GM10248 (cell line): Measurements from ENCODE around the gene RNU6-1.

Experiments
- CTCF ChIA-PET: fragments of 300-600 bp; sonication (Branson Sonifier 250); formaldehyde crosslinking; extraction: SDS; loops from one replicate; lab custom pipeline; 2021; ENCODE audit warnings: antibody characterized with exemption; lab: Yijun Ruan, JAX
- POLR2A ChIA-PET: fragments of 350-650 bp; sonication (Branson Sonifier 250); formaldehyde crosslinking; extraction: SDS; loops from one replicate; lab custom pipeline; 2020; ENCODE audit warnings: antibody characterized with exemption; lab: Yijun Ruan, JAX
- DNase-seq: peaks from one replicate; pipeline ENCODE4 v3.0.0; 2012; ENCODE audit errors: extremely low spot score
- TF ChIP-seq, protein P1 (sequence below): IDR thresholded peaks from 2 replicates; pipeline ENCODE4 v1.5.1; 2012; ENCODE audit warnings: mild to moderate bottlenecking, low read depth; ENCODE audit errors: extremely low read depth, missing control alignments, control extremely low read depth

The RNU6-1 gene

DNA sequence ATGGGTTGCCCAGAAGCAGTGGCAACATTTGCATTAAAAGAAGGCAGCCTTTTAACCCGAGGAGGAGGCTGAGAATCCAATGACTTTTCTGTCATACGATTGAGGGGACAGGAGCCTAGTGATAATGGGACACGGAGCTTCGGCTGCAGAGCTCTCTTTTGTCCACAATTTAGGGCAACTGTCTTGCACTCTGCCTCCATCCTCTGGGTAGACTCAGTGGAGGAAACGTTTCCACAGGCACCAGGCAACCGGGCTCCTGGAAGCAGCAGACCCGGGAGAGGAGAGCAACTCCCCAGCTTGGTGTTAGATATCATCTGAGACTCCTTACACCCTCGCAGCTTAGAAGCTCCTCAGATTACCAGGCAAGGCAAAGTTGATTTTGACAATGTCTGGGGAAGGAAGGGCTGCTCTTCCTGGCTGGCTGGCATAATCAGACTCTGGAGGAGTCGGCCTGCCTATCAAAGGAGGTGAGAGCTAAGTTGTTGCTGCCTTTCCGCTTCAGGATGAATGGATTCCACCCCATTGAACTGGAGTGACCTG, 43.5 kb upstream of the RNU6-1 start:
- POLR2A ChIA-PET: interaction anchor here (0.5 kb wide), 1 partner anchor 311 kb away, joined by 3 read pairs; no protein-coding TSS in a partner anchor
- CTCF ChIA-PET: interaction anchor here (1.0 to 2.3 kb wide), 9 partner anchors 9 to 328 kb away, joined by 3 to 13 read pairs (median 3); no protein-coding TSS in a partner anchor
- no peak for DNase-seq
- TF ChIP-seq, protein P1, sequence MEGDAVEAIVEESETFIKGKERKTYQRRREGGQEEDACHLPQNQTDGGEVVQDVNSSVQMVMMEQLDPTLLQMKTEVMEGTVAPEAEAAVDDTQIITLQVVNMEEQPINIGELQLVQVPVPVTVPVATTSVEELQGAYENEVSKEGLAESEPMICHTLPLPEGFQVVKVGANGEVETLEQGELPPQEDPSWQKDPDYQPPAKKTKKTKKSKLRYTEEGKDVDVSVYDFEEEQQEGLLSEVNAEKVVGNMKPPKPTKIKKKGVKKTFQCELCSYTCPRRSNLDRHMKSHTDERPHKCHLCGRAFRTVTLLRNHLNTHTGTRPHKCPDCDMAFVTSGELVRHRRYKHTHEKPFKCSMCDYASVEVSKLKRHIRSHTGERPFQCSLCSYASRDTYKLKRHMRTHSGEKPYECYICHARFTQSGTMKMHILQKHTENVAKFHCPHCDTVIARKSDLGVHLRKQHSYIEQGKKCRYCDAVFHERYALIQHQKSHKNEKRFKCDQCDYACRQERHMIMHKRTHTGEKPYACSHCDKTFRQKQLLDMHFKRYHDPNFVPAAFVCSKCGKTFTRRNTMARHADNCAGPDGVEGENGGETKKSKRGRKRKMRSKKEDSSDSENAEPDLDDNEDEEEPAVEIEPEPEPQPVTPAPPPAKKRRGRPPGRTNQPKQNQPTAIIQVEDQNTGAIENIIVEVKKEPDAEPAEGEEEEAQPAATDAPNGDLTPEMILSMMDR: no peak

DNA sequence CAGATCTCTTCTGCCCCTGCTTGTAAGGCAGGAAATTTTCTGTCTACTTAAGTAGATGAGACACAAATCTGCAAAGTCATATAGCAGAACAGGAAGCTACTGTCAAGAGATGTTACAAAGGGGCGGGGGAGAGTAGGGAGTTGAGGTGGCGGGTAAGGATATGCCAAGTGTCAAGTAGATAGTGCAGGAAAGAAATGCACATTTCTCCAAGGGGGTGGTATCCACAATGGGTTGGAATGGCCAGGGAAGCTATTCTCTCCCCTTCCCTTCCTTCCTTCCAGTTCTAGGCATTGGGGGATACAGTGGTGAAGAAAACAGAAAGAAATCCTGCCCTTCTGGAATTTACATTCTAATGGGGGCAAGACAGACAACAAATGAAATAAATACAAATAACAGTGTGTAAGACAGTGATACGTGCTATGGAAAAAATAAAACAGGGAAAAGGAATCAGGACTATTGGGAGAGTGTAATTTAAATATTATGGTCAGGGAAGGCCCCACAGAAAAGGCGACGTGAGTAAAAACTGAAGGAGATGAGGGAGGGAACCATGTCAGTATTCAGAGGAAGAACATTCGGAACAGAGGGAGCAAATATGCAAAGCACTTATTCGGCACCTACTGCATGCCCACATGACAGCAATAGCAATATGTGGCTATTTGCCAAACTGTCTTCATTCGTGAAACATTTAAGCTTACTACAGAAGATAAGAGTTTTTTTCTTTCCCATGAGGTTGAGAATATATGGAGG, 42.8 kb upstream of the RNU6-1 start:
- ChIA-PET POLR2A (no interaction called here), CTCF (interaction anchor here (1.0 to 2.3 kb wide), 8 partner anchors 10 to 328 kb away, joined by 3 to 13 read pairs (median 3); no protein-coding TSS in a partner anchor)
- DNase-seq: peak; percentile 37
- TF ChIP-seq, protein P1: no peak

- TF ChIP-seq, protein P1: no peak
- POLR2A ChIA-PET: no interaction called here
- CTCF ChIA-PET: interaction anchor here (0.9 to 1.0 kb wide), 2 partner anchors 18 to 37 kb away, joined by 3 to 5 read pairs; no protein-coding TSS in a partner anchor
- DNase-seq: no peak
Measured at GRCh38 chr15:67880651-67881182, 40.9 kb upstream of the RNU6-1 start.

- no peak for DNase-seq
- ChIA-PET POLR2A (no interaction called here), CTCF (no interaction called here)
- TF ChIP-seq, protein P1: no peak
Measured at GRCh38 chr15:67879440-67880129, 39.7 kb upstream of the RNU6-1 start.

DNA sequence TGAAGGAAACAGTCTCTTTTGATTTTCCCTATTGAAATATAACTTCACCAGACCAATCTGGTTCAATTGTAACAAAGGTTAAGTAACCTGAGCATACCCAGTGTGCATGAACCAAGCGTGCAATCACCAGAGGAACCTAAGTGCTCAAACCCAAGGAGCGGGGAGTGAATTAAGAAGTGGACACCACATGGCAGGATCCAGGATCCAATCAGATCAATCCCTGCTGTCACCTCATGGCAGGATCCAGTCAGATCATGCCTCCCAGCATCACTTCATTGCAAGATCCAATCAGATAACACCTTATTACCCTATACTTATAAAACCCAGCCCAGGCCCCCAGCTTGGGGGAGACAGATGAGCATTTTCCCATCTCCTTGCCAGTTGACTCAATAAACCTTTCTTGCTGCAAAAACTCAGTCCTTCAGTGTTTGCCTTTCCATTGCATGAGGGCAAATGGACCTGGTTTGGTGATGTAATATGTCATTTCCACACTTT, 38.9 kb upstream of the RNU6-1 start:
- TF ChIP-seq, protein P1: no peak
- CTCF ChIA-PET: no interaction called here
- POLR2A ChIA-PET: no interaction called here
- no peak for DNase-seq

DNA sequence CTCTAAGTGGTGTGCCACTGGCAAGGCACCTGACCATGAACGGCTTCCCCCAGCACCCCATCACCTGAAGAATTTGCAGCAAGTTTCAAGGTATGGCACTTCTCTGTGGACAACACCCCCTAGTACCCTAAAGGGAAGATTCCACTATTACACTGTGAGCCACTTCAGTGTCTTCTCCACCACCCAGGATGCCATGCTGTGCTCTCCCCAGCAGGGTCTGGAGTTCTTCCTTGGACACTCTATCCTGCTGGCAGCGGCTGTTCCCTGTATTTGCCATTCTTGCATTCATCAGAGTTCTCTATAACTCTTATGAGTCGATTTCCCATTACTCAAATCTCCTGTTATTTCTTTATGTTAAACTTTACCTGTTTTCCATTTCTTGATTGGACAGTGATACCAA, 33.9 kb upstream of the RNU6-1 start:
- CTCF ChIA-PET: interaction anchor here (0.8 to 2.1 kb wide), 4 partner anchors 9 to 12 kb away, joined by 3 to 12 read pairs (median 6); no protein-coding TSS in a partner anchor
- no peak for DNase-seq
- POLR2A ChIA-PET: no interaction called here
- TF ChIP-seq, protein P1: no peak
